Skeletal muscle tissue (tissue), 4 donors: ENCODE measurements around the gene ZDHHC13. TPM values are rescaled to one million over a fixed set of nuclear protein-coding genes. Genes with fewer than 3 reads are reported as not detected.

Experiments
- H3K27ac ChIP-seq: one replicate; pipeline ENCODE4 v1.7.0; 2013; ENCODE audit warnings: mild to moderate bottlenecking, low read depth, low read length, inconsistent platforms
- H3K27me3 ChIP-seq, 3 donors: one replicate each; pipeline ENCODE4 v1.7.0; 2013; ENCODE audit warnings: low read length in 3 of 3; ENCODE audit not compliant: control insufficient read depth in 3 of 3, insufficient read depth in 3 of 3
- H3K36me3 ChIP-seq, 3 donors: one replicate each; pipeline ENCODE4 v1.7.0; 2013; ENCODE audit warnings: low read length in 3 of 3; ENCODE audit not compliant: control insufficient read depth in 3 of 3, insufficient read depth in 3 of 3
- H3K4me1 ChIP-seq, 3 donors: one replicate each; pipeline ENCODE4 v1.7.0; 2013; ENCODE audit warnings: low read length in 3 of 3, mild to moderate bottlenecking in 3 of 3; ENCODE audit not compliant: control insufficient read depth in 3 of 3, insufficient read depth in 3 of 3
- H3K4me3 ChIP-seq, 3 donors: one replicate each; pipeline ENCODE4 v1.7.0; 2013; ENCODE audit warnings: low read length in 3 of 3
- H3K9ac ChIP-seq, 3 donors: one replicate each; pipeline ENCODE4 v1.7.0; 2013; ENCODE audit warnings: low read length in 3 of 3, mild to moderate bottlenecking in 3 of 3, moderate library complexity in 2 of 3, low read depth in 1 of 3
- H3K9me3 ChIP-seq, 3 donors: one replicate each; pipeline ENCODE4 v1.7.0; 2013; ENCODE audit warnings: low read length in 3 of 3; ENCODE audit not compliant: control insufficient read depth in 3 of 3
- total RNA-seq: library from RNA; depleted of rRNA; stranded (reverse); fragments of >200 nt; gene quantifications from one replicate; pipeline ENCODE4 v1.2.3, GENCODE V29; 2014
- donor health status: Osteomylitis.

Gene ZDHHC13
- total RNA-seq, 1 donor from 2014 or later, result 6.8 TPM

DNA sequence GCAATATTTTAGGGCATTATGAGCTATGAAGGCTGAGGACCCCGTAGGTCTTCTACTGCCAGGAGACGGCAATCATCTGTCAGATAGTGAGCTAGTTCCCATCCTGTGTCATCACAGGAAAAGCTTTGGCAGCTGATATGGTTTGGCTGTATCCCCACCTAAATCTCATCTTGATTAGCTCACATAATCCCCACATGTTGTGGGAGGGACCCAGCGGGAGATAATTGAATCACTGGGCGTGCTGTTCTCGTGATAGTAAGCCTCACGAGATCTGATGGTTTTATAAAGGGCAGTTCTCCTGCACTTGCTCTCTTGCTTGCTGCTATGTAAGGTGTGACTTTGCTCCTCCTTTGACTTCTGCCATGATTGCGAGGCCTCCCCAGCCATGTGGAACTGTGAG, 66.7 kb downstream of the ZDHHC13 start:
- Histone ChIP-seq H3K9ac (no peak overlapping the region), H3K36me3 (peaks cover 49 to 62% (median 62%) of the 10 kb centered on the region in 3 donors), H3K9me3 (no peaks in the 10 kb centered on the region), H3K4me3 (no peak overlapping the region), H3K27ac (no peak overlapping the region), H3K4me1 (peaks cover 0 to 3% (median 0%) of the 10 kb centered on the region in 3 donors), H3K27me3 (no peaks in the 10 kb centered on the region)

DNA sequence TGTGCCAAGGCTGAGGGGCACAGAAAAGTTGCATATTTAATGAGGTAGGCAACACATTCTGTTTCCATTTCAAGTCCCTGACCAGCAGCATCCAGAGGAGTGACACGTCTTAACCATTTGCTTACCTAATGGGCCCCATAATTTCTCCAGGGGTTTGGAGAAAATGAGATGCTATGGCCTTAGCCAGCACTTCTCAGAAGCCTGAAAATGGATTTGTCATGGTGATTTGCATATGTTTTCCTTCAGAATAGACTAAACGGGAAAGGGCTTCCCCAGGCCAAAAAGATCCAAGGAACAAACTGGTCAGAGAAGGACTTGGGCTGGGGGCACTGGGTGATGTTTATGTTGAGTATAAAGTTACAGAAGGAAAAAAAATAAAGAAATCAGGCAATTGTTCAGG, 68.1 kb downstream of the ZDHHC13 start:
- H3K27me3 ChIP-seq, result no peaks in the 10 kb centered on the region
- no peak overlapping the region for H3K9ac ChIP-seq
- peaks cover 52 to 72% (median 68%) of the 10 kb centered on the region in 3 donors for H3K36me3 ChIP-seq
- no peaks in the 10 kb centered on the region for H3K9me3 ChIP-seq
- peak overlapping the region; percentile 17 for H3K27ac ChIP-seq
- peaks cover 0 to 3% (median 0%) of the 10 kb centered on the region in 3 donors for H3K4me1 ChIP-seq
- no peak overlapping the region for H3K4me3 ChIP-seq

DNA sequence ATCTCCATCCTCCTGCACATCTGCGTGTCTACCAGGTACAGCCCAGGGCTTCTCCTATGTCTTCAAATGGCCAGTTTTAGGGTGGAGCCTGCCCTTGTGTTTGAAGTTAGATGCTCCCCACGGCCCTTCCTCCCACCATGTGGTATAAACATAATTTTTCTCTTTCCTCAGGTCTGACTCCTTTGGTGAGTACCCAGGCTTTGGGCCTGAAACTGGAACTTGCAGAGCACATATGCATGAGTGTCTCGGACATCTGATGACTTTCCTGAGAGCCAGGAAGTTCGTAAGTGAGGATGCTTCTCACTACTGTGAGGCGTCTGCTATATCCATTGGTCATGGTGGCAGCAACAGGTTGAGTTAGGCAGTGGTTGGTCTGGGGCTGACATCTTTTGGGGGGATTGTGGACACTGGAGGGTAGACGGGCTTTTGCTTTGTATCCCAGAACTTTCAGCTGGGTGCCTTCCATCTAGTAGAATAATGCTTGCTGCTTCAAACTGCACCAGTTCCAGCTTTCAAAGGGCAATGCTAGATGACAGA, 68.6 kb downstream of the ZDHHC13 start:
- Histone ChIP-seq H3K4me3 (no peak overlapping the region), H3K27ac (no peak overlapping the region), H3K9me3 (no peaks in the 10 kb centered on the region), H3K9ac (no peak overlapping the region), H3K4me1 (peaks cover 0 to 3% (median 0%) of the 10 kb centered on the region in 3 donors), H3K27me3 (no peaks in the 10 kb centered on the region), H3K36me3 (peaks cover 54 to 72% (median 71%) of the 10 kb centered on the region in 3 donors)

DNA sequence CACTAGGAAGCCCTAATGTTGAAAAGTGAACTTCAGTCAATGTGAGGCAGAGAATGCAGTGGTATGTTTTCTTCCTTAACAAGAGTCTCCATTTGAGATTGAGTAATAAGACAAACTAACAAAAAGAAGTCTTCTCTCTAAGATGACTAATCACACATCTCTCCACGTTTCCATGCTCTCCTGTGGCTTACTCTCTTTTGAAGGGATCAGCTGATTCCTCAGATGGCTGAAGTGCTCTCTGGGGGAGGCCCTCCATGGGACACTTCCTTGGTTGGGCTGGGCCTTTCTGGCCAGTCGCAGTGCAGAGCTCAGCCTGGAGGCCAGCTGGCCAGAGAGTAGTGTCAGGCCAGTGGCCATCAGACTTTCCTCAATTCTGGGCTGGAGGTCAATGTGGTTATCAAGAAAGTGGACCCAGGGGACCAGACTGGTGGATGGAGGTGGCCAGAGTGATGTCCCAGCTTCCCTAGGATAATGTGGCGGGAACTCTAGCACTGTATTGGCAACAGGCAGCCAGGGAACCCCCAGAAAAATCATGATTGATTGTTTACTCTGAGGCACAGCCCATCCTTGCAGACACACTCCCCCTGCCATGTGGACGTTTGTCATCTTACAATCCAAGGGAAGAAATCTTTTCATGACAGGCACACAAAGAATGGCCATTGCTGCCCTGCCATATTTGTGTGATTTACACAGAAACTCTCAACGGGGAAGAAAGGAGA, 70.3 kb downstream of the ZDHHC13 start:
- Histone ChIP-seq H3K27me3 (no peaks in the 10 kb centered on the region), H3K4me3 (no peak overlapping the region), H3K27ac (no peak overlapping the region), H3K36me3 (peaks cover 59 to 80% (median 78%) of the 10 kb centered on the region in 3 donors), H3K9ac (no peak overlapping the region), H3K4me1 (peaks cover 0 to 11% (median 6%) of the 10 kb centered on the region in 3 donors), H3K9me3 (no peaks in the 10 kb centered on the region)

GRCh38 chr11:19187833-19188258, 70.9 kb downstream of the ZDHHC13 start:
- Histone ChIP-seq H3K36me3 (peaks cover 61 to 78% (median 78%) of the 10 kb centered on the region in 3 donors), H3K9me3 (no peaks in the 10 kb centered on the region), H3K9ac (no peak overlapping the region), H3K27ac (no peak overlapping the region), H3K27me3 (no peaks in the 10 kb centered on the region), H3K4me3 (no peak overlapping the region), H3K4me1 (peaks cover 0 to 13% (median 9%) of the 10 kb centered on the region in 3 donors)

DNA sequence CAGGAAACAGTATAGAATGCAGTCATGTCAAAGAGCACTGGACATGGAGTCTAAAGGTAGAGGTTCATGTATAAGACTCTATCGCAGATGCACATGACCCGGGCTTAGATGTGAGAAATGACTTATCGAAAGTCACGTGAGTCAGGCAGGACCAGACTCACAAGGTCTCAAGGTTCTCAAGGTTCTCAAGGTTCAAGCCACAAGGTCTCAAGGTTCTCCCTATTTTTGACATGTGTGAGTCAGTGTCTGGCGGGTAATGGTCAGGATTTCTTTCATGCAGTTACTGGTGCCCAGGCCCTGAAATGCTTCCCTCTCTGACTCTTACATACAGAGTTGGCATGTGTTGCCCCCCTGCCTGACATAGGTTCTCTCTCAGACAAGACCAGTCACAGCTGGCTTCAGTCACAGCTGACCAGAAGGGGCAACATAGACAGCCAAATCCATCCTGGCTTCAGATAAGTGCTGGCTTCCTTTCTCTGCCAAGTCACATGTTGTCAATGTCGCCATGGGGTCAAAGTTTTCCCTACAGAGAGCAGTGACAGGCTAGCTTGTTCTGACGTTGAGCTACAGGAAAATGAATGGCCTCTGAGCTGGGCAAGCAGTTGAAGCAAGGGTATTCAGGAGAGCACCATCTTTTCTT, 74.7 kb downstream of the ZDHHC13 start:
- H3K4me3 ChIP-seq, result no peak overlapping the region
- H3K9ac ChIP-seq, result peak overlapping the region in 1 of 3 donors; percentile 54
- no peaks in the 10 kb centered on the region for H3K9me3 ChIP-seq
- peaks cover 29 to 44% (median 43%) of the 10 kb centered on the region in 3 donors for H3K36me3 ChIP-seq
- H3K27ac ChIP-seq, result peak overlapping the region; percentile 98
- H3K27me3 ChIP-seq, result no peaks in the 10 kb centered on the region
- H3K4me1 ChIP-seq, result peaks cover 14 to 30% (median 26%) of the 10 kb centered on the region in 3 donors

DNA sequence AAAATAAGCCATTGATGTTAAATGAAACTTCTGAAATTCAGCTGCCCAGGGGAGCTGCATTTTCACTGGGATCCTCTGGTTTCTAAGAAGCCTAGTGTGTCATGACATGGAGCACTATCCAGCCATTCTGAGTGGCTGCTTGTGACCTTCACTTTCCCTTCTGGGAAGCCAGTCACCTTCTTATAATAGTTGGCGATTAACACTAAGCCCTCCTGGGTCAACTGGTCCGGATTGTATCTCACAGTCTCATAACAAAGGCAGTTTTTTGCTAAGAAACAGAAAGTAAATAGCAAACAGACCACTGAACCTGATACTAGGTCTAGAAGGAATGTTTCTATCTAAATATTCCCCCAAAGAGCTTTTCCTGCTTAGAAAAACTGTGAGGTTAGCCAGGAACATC, 76.9 kb downstream of the ZDHHC13 start:
- Histone ChIP-seq H3K27me3 (no peaks in the 10 kb centered on the region), H3K27ac (peak overlapping the region; percentile 98), H3K4me1 (peaks cover 18 to 34% (median 34%) of the 10 kb centered on the region in 3 donors), H3K9me3 (no peaks in the 10 kb centered on the region), H3K36me3 (peaks cover 13 to 24% (median 22%) of the 10 kb centered on the region in 3 donors), H3K4me3 (no peak overlapping the region), H3K9ac (peak overlapping the region; percentile 17 to 57 (median 55))

- H3K9me3 ChIP-seq, result no peaks in the 10 kb centered on the region
- H3K27ac ChIP-seq, result peak overlapping the region; percentile 98
- H3K36me3 ChIP-seq, result peaks cover 11 to 19% (median 16%) of the 10 kb centered on the region in 3 donors
- peak overlapping the region in 2 of 3 donors; percentile 17 to 55 for H3K9ac ChIP-seq
- H3K4me3 ChIP-seq, result peak overlapping the region in 1 of 3 donors; percentile 3
- H3K27me3 ChIP-seq, result no peaks in the 10 kb centered on the region
- H3K4me1 ChIP-seq, result peaks cover 24 to 42% (median 36%) of the 10 kb centered on the region in 3 donors
Measured at GRCh38 chr11:19194620-19195308, 77.8 kb downstream of the ZDHHC13 start.

DNA sequence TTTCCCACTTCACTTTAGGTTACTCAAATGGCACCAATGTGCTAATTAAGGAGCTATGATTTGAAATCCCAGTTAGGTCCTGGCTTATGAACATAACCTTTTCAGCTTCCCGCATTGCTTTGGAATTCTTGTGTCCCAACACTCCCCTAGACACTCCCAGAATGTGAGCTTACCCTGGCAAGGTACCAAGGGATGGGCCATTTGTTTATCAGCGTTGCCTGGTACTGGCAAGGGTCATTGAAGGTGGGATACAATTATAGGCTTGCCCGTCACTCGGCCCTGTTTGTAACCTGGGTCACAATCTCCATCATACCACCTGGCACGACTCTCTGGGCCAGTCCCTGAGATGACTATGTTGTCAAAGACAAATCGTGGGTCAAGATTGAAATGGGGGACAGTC, 79.5 kb downstream of the ZDHHC13 start:
- H3K27ac ChIP-seq, result peak overlapping the region; percentile 98

More for the DNA sequence above, 79.5 kb downstream of the ZDHHC13 start:
- no peaks in the 10 kb centered on the region for H3K27me3 ChIP-seq
- H3K9ac ChIP-seq, result peak overlapping the region in 2 of 3 donors; percentile 15 to 33
- no peak overlapping the region for H3K4me3 ChIP-seq
- H3K36me3 ChIP-seq, result peaks cover under 1 to 7% (median 5%) of the 10 kb centered on the region in 3 donors
- no peaks in the 10 kb centered on the region for H3K9me3 ChIP-seq
- peaks cover 30 to 52% (median 38%) of the 10 kb centered on the region in 3 donors for H3K4me1 ChIP-seq
